Measurements from ENCODE around the gene ELOVL5.

- no peak for TF ChIP-seq CTCF (conservative IDR thresholded peaks at IDR 0.05; ENCODE audit: low read length)
- TF ChIP-seq EZH2phosphoT487 (IDR thresholded peaks at IDR 0.05; ENCODE audit: borderline replicate concordance), result no peak
Measured at GRCh38 chr6:53347921-53348370, 804 bp downstream of the ELOVL5 start.

All from Loucy (cell line).